BE2C (cell line): ENCODE data around the gene COL20A1. TPM values are rescaled to one million over a fixed set of nuclear protein-coding genes. Genes with fewer than 3 reads are reported as not detected.
A peak's percentile ranks its signal among the peaks of the same experiment; 100 is the strongest.

Source experiments
- DNase-seq: peaks from one replicate; pipeline ENCODE4 v3.0.0-alpha.2; 2020
- H3K27me3 ChIP-seq: fragments of 250-450 bp; sonication (Bioruptor Pico); 2 replicates; pipeline ENCODE4 v1.5.1; 2020; ENCODE audit warnings: mild to moderate bottlenecking
- H3K36me3 ChIP-seq: fragments of 250-450 bp; sonication (Bioruptor Pico); 2 replicates; pipeline ENCODE4 v1.5.1; 2020; ENCODE audit warnings: mild to moderate bottlenecking
- H3K4me1 ChIP-seq: fragments of 250-450 bp; sonication (Bioruptor Pico); 2 replicates; pipeline ENCODE4 v1.5.1; 2020
- H3K4me3 ChIP-seq: 2 replicates; pipeline ENCODE4 v1.5.1; 2011; ENCODE audit warnings: low read depth, low read length
- H3K9me3 ChIP-seq: fragments of 250-450 bp; sonication (Bioruptor Pico); 2 replicates; pipeline ENCODE4 v1.5.1; 2020
- CTCF ChIP-seq: IDR thresholded peaks from 2 replicates; pipeline ENCODE4 v1.5.1; 2012; ENCODE audit warnings: mild to moderate bottlenecking, low read depth, low read length
- polyA plus RNA-seq: library from polyadenylated mRNA; unstranded; fragments of >200 nt; gene quantifications from one replicate; pipeline ENCODE4 v1.2.1, GENCODE V29; 2012; ENCODE audit warnings: low read depth, missing spikeins; ENCODE audit not compliant: insufficient read length, insufficient read depth

Gene COL20A1
- 0.25 TPM for polyA plus RNA-seq

DNA sequence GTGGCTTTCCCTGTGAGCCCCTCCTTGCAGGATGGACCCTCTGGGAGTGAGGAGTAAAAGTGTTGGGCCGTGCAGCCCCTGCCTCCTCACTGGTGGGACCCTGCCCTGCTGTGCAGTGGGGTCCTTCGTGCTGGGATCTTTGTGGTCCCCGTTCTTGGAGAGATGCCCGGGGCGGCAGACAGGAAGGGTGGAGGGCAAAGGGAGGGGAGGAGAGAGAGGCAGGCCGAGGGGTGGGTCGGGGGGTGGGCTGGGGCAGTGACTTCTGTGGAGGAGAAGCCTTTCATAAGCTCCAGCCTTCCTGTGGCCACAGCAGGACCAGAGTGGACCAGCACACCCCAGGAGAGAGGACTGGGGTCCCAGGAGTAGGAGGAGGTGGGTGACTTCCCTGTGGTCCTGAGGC is at the start of gene COL20A1:
Gene COL20A1, plus strand, starts transcription at position 283 of the 400 bp plus-strand sequence. CDS start 1,922 bp downstream, outside the sequence.
- H3K27me3 ChIP-seq: no peaks in the 10 kb centered on the region
- TF ChIP-seq CTCF: no peak
- H3K4me3 ChIP-seq: no peak within 1 kb of the TSS

GRCh38 chr20:63243604-63244247 is 49.3 kb upstream of the COL20A1 start:
- Histone ChIP-seq H3K4me3 (no peak overlapping the region), H3K4me1 (peaks cover 11% of the 10 kb centered on the region), H3K9me3 (no peaks in the 10 kb centered on the region), H3K36me3 (no peaks in the 10 kb centered on the region), H3K27me3 (no peaks in the 10 kb centered on the region)
- no peak for DNase-seq
- no peak for TF ChIP-seq CTCF

More for the DNA sequence above, at the start of gene COL20A1:
- H3K36me3 ChIP-seq: peaks cover 11% of the 10 kb centered on the region; the same call in 1 of the 2 replicates
- H3K9me3 ChIP-seq: no peaks in the 10 kb centered on the region
- H3K4me1 ChIP-seq: no peaks in the 10 kb centered on the region
- no peak for DNase-seq

GRCh38 chr20:63244468-63244867 is 48.5 kb upstream of the COL20A1 start:
- H3K27me3 ChIP-seq: no peaks in the 10 kb centered on the region
- H3K9me3 ChIP-seq: no peaks in the 10 kb centered on the region
- H3K4me1 ChIP-seq: peaks cover 10% of the 10 kb centered on the region
- DNase-seq: no peak
- TF ChIP-seq CTCF: no peak
- H3K36me3 ChIP-seq: no peaks in the 10 kb centered on the region
- no peak overlapping the region for H3K4me3 ChIP-seq

DNA sequence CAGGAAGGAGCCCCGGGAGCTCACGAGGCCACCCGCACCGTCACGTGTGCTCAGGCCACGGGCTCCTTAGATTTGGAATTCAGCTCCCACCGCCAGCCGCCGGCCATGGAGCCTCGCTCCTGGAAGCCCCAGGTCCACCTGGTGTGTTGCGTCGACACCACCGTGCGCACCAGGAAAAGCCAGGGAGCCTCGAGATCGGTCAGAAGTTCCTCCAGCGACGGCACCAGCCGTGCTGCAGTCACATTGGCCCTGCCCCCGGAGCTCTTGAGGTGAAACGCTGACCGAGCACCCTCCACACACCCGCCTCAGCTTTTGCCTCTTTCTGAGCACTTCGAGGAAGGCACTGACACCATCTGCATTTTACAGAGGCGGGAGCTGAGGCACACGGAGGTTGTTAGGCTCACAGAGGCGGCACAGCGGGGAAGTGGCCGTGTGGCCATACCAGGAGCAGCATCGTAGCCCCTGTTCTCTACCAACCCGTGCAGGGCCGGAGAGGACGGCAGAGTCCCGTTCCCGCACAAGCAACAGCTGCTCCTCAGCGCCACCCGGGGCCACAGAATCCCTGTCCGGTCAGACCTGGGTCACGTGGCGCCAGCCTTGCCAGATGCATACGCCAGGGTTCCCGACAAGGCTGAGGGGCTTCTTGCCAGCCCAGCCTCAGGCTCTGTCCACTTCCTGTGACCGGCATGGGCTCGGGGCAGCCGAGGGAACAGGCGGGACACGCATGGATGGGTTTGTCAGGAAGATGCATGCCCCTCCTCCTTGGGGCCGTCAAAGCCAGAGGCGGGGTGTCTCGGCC is 46.3 kb upstream of the COL20A1 start:
- Histone ChIP-seq H3K36me3 (no peaks in the 10 kb centered on the region), H3K4me3 (no peak overlapping the region), H3K27me3 (peaks cover under 1% of the 10 kb centered on the region), H3K9me3 (no peaks in the 10 kb centered on the region), H3K4me1 (peaks cover 10% of the 10 kb centered on the region)
- TF ChIP-seq CTCF: peak; percentile 3; the same call in 1 of the 2 replicates
- peak; percentile 74 for DNase-seq

DNA sequence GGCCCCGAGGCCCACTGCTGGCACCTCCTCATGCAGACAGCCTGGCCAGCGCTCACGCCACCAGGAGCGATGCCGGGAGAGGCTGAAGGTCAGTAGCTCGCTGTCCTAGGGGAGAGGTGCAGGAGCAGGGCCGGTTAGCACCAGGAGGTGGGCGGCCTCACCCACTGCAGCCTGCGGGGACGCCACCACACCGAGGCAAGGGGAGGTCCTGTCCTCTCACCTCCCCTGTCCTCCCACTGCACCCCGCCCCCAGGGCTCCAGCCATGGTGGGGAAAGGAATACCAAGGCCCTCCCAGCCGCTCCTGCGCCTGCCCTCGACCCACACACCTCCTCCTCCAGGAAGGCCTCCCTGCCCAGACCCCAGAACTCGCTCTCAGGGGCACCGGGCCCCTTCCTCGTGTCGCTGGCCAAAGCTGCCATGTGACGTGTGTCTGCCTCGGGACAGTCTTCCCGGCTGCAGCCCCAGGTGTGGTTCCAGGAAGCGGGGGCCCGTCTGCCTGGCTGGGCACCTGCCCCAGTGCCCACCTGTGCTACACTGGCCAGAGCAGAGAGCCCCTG is 45.2 kb upstream of the COL20A1 start:
- Histone ChIP-seq H3K4me3 (no peak overlapping the region), H3K4me1 (peaks cover 10% of the 10 kb centered on the region), H3K36me3 (no peaks in the 10 kb centered on the region), H3K27me3 (peaks cover 11% of the 10 kb centered on the region), H3K9me3 (no peaks in the 10 kb centered on the region)
- TF ChIP-seq CTCF: no peak
- no peak for DNase-seq
